NCI-H1417 (cell line): ENCODE data around the gene ATP6V1B1.

Source experiments
- DNase-seq, 3 experiments: peaks; one replicate each; lab custom pipeline; 2025; lab: John Stamatoyannopoulos, UW

The ATP6V1B1 gene

GRCh38 chr2:70944111-70944690 is 8.5 kb downstream of the ATP6V1B1 start:
- DNase-seq = no peak

GRCh38 chr2:70946832-70947442 is 11.2 kb downstream of the ATP6V1B1 start:
- DNase-seq = peak; percentile 45 to 91 (median 76)

GRCh38 chr2:70947556-70948184 is 12.0 kb downstream of the ATP6V1B1 start:
- DNase-seq = no peak

- DNase-seq = peak; percentile 38 to 86 (median 71)
Observed at GRCh38 chr2:70948337-70949003, 12.8 kb downstream of the ATP6V1B1 start.

- DNase-seq = no peak
Observed at GRCh38 chr2:70949086-70949485, 13.4 kb downstream of the ATP6V1B1 start.

GRCh38 chr2:70954886-70955285 is 19.2 kb downstream of the ATP6V1B1 start:
- DNase-seq = no peak

- no peak for DNase-seq
Observed at GRCh38 chr2:70956141-70956540, 20.4 kb downstream of the ATP6V1B1 start.

GRCh38 chr2:70957798-70958197 is 22.1 kb downstream of the ATP6V1B1 start:
- DNase-seq = no peak

- no peak for DNase-seq
Observed at GRCh38 chr2:70958759-70959158, 23.1 kb downstream of the ATP6V1B1 start.

- no peak for DNase-seq
Observed at GRCh38 chr2:70959271-70959761, 23.6 kb downstream of the ATP6V1B1 start.

GRCh38 chr2:70959851-70960832 is 24.4 kb downstream of the ATP6V1B1 start:
- DNase-seq = no peak

GRCh38 chr2:70960833-70961647 is 25.3 kb downstream of the ATP6V1B1 start:
- no peak for DNase-seq

- DNase-seq = no peak
Observed at GRCh38 chr2:70961648-70961994, 25.9 kb downstream of the ATP6V1B1 start.

GRCh38 chr2:70962211-70962884 is 26.6 kb downstream of the ATP6V1B1 start:
- no peak for DNase-seq

GRCh38 chr2:70962885-70963878 is 27.5 kb downstream of the ATP6V1B1 start:
- DNase-seq = no peak

- DNase-seq = no peak
Observed at GRCh38 chr2:70964133-70964532, 28.4 kb downstream of the ATP6V1B1 start.

- DNase-seq = no peak
Observed at GRCh38 chr2:70964596-70965386, 29.1 kb downstream of the ATP6V1B1 start.

GRCh38 chr2:70965506-70965905 is 29.8 kb downstream of the ATP6V1B1 start:
- DNase-seq = no peak
